Trophoblast cell (in vitro differentiated cells and primary cell): ENCODE data around the gene BRSK2.

Source experiments
- DNase-seq, 2 donors: peaks; one replicate each; pipeline ENCODE4 v3.0.0-alpha.2; 2016
- H2AFZ ChIP-seq: 2 replicates; pipeline ENCODE4 v1.6.1; 2013; ENCODE audit warnings: low read length, moderate library complexity, mild to moderate bottlenecking; ENCODE audit not compliant: insufficient read depth, poor library complexity
- H2AK5ac ChIP-seq: 2 replicates; pipeline ENCODE4 v1.6.1; 2013; ENCODE audit warnings: mild to moderate bottlenecking, low read length
- H2BK120ac ChIP-seq: 2 replicates; pipeline ENCODE4 v1.6.1; 2013; ENCODE audit warnings: low read length, mild to moderate bottlenecking, moderate library complexity; ENCODE audit not compliant: insufficient read depth, poor library complexity
- H2BK12ac ChIP-seq: 2 replicates; pipeline ENCODE4 v1.6.1; 2013; ENCODE audit warnings: mild to moderate bottlenecking, low read length, moderate library complexity
- H2BK5ac ChIP-seq: 2 replicates; pipeline ENCODE4 v1.6.1; 2013; ENCODE audit warnings: low read length, low read depth, moderate library complexity, mild to moderate bottlenecking; ENCODE audit not compliant: poor library complexity
- H3K14ac ChIP-seq: 2 replicates; pipeline ENCODE4 v1.6.1; 2013; ENCODE audit warnings: mild to moderate bottlenecking, low read length
- H3K18ac ChIP-seq: 2 replicates; pipeline ENCODE4 v1.6.1; 2013; ENCODE audit warnings: mild to moderate bottlenecking, low read length
- H3K23ac ChIP-seq: 2 replicates; pipeline ENCODE4 v1.6.1; 2013; ENCODE audit warnings: low read length
- H3K27ac ChIP-seq: 2 replicates; pipeline ENCODE4 v1.5.1; 2013; ENCODE audit warnings: low read depth, mild to moderate bottlenecking, inconsistent platforms, low read length, moderate library complexity
- H3K27me3 ChIP-seq: 2 replicates; pipeline ENCODE4 v1.6.1; 2013; ENCODE audit warnings: inconsistent platforms, mild to moderate bottlenecking, low read length, moderate library complexity; ENCODE audit not compliant: insufficient read depth
- H3K36me3 ChIP-seq, 2 experiments: 1 replicate in 1 of 2; 2 replicates in 1 of 2; pipeline ENCODE4 v1.6.1; 2013; ENCODE audit warnings: low read length in 2 of 2, mild to moderate bottlenecking in 2 of 2, moderate library complexity in 1 of 2; ENCODE audit not compliant: insufficient read depth in 2 of 2, control insufficient read depth in 1 of 2
- H3K4ac ChIP-seq: 2 replicates; pipeline ENCODE4 v1.6.1; 2013; ENCODE audit warnings: low read depth, mild to moderate bottlenecking, low read length, moderate library complexity
- H3K4me1 ChIP-seq, 2 experiments: 1 replicate in 1 of 2; 2 replicates in 1 of 2; pipeline ENCODE4 v1.6.1; 2013; ENCODE audit warnings: low read length in 2 of 2, mild to moderate bottlenecking in 2 of 2, moderate library complexity in 1 of 2; ENCODE audit not compliant: insufficient read depth in 2 of 2, control insufficient read depth in 1 of 2
- H3K4me2 ChIP-seq: 2 replicates; pipeline ENCODE4 v1.6.1; 2013; ENCODE audit warnings: inconsistent platforms, mild to moderate bottlenecking, low read length, moderate library complexity
- H3K4me3 ChIP-seq: 2 replicates; pipeline ENCODE4 v1.5.1; 2013; ENCODE audit warnings: mild to moderate bottlenecking, low read depth, low read length, inconsistent platforms
- H3K79me1 ChIP-seq: one replicate; pipeline ENCODE4 v1.6.1; 2013; ENCODE audit warnings: low read length
- H3K79me2 ChIP-seq: 2 replicates; pipeline ENCODE4 v1.6.1; 2013; ENCODE audit warnings: low read length, mild to moderate bottlenecking; ENCODE audit not compliant: control insufficient read depth, insufficient read depth, poor library complexity
- H3K9ac ChIP-seq: 2 replicates; pipeline ENCODE4 v1.6.1; 2013; ENCODE audit warnings: mild to moderate bottlenecking, low read length
- H3K9me3 ChIP-seq: 2 replicates; pipeline ENCODE4 v1.6.1; 2013; ENCODE audit warnings: low read depth, mild to moderate bottlenecking, control low read depth, inconsistent platforms, low read length; ENCODE audit not compliant: insufficient read depth
- H4K12ac ChIP-seq: 2 replicates; pipeline ENCODE4 v1.6.1; 2013; ENCODE audit warnings: low read depth, mild to moderate bottlenecking, low read length, moderate library complexity
- H4K8ac ChIP-seq: 2 replicates; pipeline ENCODE4 v1.6.1; 2013; ENCODE audit warnings: low read depth, mild to moderate bottlenecking, low read length, moderate library complexity
- H4K91ac ChIP-seq: one replicate; pipeline ENCODE4 v1.6.1; 2013; ENCODE audit warnings: low read depth, mild to moderate bottlenecking, low read length, moderate library complexity
- WGBS: extraction: QIAGEN DNeasy Blood & Tissue Kit; methylation state at CpG from one replicate; pipeline ENCODE4 v1.1.7; 2013; ENCODE audit warnings: missing lambda C conversion rate; ENCODE audit not compliant: insufficient read length, insufficient coverage; ENCODE audit errors: extremely low coverage; 5-methylcytosine and 5-hydroxymethylcytosine counted together

The BRSK2 gene

DNA sequence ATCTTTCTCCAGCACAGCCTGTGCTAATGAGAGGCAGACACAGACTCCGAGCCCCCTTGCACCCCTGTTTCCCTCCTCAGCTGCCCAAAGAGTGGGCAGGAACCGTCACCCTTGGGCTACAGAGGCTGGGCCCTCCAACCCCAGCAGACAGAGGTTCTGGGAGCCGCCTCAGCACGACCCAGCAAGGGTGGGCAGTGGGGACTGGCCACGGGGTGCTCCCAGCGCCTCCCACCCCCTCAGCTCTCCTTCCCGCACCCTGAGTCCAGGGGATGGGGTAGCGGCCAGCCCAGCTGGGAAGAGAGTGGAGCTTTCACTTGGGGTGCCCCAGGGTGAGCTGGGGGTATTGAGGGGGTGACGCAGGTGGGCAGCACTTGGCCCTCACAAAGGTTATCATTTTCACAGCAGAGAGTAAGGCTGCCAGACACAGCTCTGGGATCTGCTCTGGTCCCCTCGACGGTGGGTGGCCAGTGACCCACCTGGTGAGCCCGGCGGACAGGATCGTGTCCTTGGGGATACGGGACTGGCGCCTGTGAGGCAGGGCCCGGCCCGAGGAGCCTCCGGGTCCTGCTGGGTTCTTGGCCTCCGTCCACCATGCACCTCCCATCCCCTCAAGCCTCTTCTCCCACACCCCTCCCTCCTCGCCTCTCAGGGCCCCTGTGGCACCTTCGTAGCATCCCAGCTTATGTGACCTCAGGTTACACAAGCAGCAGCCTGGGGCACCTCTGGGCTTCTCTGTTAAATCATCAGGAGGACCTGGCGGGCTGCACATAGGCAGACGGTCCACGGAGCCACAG lies 14.4 kb upstream of the BRSK2 start:
- H2AK5ac ChIP-seq, result no peak overlapping the region
- no peak overlapping the region for H3K9ac ChIP-seq
- no peak overlapping the region for H3K23ac ChIP-seq
- no peak overlapping the region for H4K12ac ChIP-seq
- no peak overlapping the region for H3K14ac ChIP-seq
- H4K91ac ChIP-seq, result no peak overlapping the region
- no peaks in the 10 kb centered on the region for H3K4me1 ChIP-seq
- no CpG with 5 or more reads among the region's 25 CpGs for WGBS
- H3K9me3 ChIP-seq, result peaks cover 22% of the 10 kb centered on the region
- no peak overlapping the region for H3K18ac ChIP-seq
- H2BK5ac ChIP-seq, result no peak overlapping the region
- H2BK12ac ChIP-seq, result no peak overlapping the region
- H4K8ac ChIP-seq, result no peak overlapping the region
- no peak overlapping the region for H3K4me3 ChIP-seq
- H2AFZ ChIP-seq, result no peak overlapping the region
- no peak for DNase-seq
- H3K79me1 ChIP-seq, result no peaks in the 10 kb centered on the region
- no peaks in the 10 kb centered on the region for H3K36me3 ChIP-seq
- no peak overlapping the region for H3K4ac ChIP-seq
- H3K79me2 ChIP-seq, result no peaks in the 10 kb centered on the region
- H3K27me3 ChIP-seq, result no peaks in the 10 kb centered on the region
- H3K27ac ChIP-seq, result no peak overlapping the region
- H2BK120ac ChIP-seq, result no peak overlapping the region
- no peak overlapping the region for H3K4me2 ChIP-seq

DNA sequence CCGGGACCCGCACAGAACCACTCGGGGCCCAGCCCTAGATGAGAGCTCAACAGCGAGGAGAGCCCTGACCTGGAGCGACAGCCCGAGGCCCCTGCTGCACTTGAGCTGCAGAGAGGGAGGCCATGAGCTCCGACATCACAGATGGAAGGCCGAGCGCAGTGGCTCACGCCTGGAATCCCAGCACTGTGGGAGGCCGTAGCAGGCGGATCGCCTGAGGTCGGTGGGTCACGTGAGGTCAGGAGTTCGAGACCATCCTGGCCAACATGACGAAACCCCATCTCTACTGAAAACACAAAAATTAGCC lies 13.8 kb upstream of the BRSK2 start:
- no peak overlapping the region for H3K9ac ChIP-seq
- H3K18ac ChIP-seq, result no peak overlapping the region
- H3K23ac ChIP-seq, result no peak overlapping the region
- H3K9me3 ChIP-seq, result peaks cover 19% of the 10 kb centered on the region
- H3K79me1 ChIP-seq, result no peaks in the 10 kb centered on the region
- H4K8ac ChIP-seq, result no peak overlapping the region
- H3K79me2 ChIP-seq, result no peaks in the 10 kb centered on the region
- no peak overlapping the region for H3K27ac ChIP-seq
- no peak overlapping the region for H2BK5ac ChIP-seq
- no peak overlapping the region for H3K4me3 ChIP-seq
- no peak overlapping the region for H2BK12ac ChIP-seq
- no peak overlapping the region for H3K4ac ChIP-seq
- no peak overlapping the region for H2AK5ac ChIP-seq
- no peak overlapping the region for H2AFZ ChIP-seq
- H3K27me3 ChIP-seq, result no peaks in the 10 kb centered on the region
- no peak overlapping the region for H4K12ac ChIP-seq
- H3K4me2 ChIP-seq, result no peak overlapping the region
- H3K14ac ChIP-seq, result no peak overlapping the region
- H3K4me1 ChIP-seq, result no peaks in the 10 kb centered on the region
- no peak for DNase-seq
- H2BK120ac ChIP-seq, result no peak overlapping the region
- no CpG with 5 or more reads among the region's 17 CpGs for WGBS
- H3K36me3 ChIP-seq, result no peaks in the 10 kb centered on the region
- no peak overlapping the region for H4K91ac ChIP-seq

DNA sequence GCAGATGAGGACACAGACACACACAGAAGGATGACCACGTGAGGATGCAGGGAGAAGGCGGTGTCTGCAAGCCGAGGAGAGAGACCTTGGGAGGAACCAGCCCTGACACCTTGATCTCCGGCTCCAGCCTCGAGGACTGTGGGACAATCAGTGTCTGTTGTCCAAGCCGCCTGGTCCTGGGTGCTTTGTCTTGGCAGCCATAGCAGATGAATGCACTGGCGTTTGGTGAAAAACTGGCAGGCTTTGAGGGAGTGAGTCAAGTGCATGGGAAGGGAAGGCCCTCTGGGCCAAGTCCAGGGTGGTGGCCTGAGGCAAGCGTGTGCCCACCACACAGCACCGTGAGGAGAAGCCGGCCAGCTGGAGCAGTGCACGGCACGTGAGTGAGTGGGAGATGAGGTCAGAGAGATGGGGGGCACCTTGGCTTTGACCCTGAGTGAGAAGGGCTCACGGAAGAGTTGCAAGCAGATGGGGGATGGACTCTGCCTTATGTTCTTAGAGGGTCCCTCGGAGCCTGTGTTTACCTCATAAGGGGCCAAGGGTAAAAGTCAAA lies 12.4 kb upstream of the BRSK2 start:
- H2AFZ ChIP-seq, result no peak overlapping the region
- H3K9me3 ChIP-seq, result peaks cover 13% of the 10 kb centered on the region
- H4K12ac ChIP-seq, result no peak overlapping the region
- H3K27me3 ChIP-seq, result no peaks in the 10 kb centered on the region
- H3K4ac ChIP-seq, result no peak overlapping the region
- H4K8ac ChIP-seq, result no peak overlapping the region
- H3K79me1 ChIP-seq, result no peaks in the 10 kb centered on the region
- no peak overlapping the region for H3K4me3 ChIP-seq
- no peak for DNase-seq
- no peak overlapping the region for H3K18ac ChIP-seq
- no peak overlapping the region for H3K4me2 ChIP-seq
- H3K36me3 ChIP-seq, result no peaks in the 10 kb centered on the region
- H2BK12ac ChIP-seq, result no peak overlapping the region
- no CpG with 5 or more reads among the region's 14 CpGs for WGBS
- no peaks in the 10 kb centered on the region for H3K79me2 ChIP-seq
- H2BK120ac ChIP-seq, result no peak overlapping the region
- no peak overlapping the region for H3K23ac ChIP-seq
- no peaks in the 10 kb centered on the region for H3K4me1 ChIP-seq
- no peak overlapping the region for H4K91ac ChIP-seq
- no peak overlapping the region for H3K9ac ChIP-seq
- no peak overlapping the region for H2AK5ac ChIP-seq
- no peak overlapping the region for H2BK5ac ChIP-seq
- H3K14ac ChIP-seq, result no peak overlapping the region
- H3K27ac ChIP-seq, result no peak overlapping the region

DNA sequence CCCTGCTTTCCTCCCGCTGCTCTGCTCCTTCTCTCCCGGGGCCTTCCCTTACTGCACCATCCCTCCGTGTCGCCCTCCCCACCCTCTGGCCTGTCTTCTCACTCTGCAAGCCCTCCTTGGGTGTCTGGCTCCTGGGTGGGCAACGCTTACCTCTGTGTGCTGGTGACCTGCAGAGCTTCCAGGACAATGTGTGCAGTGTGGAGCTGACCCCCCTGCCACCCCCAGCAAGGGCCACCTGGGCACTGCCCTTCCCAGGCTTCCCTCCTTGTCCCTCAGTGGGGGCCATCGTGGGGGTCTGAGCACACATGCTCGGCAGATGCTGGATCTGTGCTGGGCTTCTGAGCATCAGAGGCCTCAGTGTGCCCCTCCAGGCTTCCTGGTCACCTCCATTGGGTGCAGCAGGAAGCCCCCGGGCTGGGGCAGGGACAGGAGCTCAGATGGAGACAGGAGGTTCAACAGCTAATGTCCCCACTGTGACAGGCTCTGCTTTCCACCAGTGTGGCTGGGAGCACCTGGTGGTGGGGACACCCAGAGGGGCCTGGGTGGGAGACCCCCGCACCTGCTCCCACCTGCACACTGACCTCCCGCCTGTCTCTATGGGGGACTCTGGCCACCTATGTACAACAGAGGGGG lies 7.8 kb upstream of the BRSK2 start:
- no peak overlapping the region for H4K12ac ChIP-seq

More for the DNA sequence above, 7.8 kb upstream of the BRSK2 start:
- Histone ChIP-seq H3K27ac (no peak overlapping the region), H3K4me3 (no peak overlapping the region), H4K8ac (no peak overlapping the region), H2AK5ac (no peak overlapping the region), H3K79me1 (no peaks in the 10 kb centered on the region), H3K4me2 (no peak overlapping the region), H3K79me2 (no peaks in the 10 kb centered on the region), H2BK12ac (no peak overlapping the region), H3K4me1 (peaks cover 0 to 2% of the 10 kb centered on the region in 2 experiments), H2BK120ac (no peak overlapping the region), H3K9me3 (peaks cover 3% of the 10 kb centered on the region), H3K9ac (no peak overlapping the region), H2BK5ac (no peak overlapping the region), H4K91ac (no peak overlapping the region), H3K18ac (no peak overlapping the region), H3K4ac (no peak overlapping the region), H3K36me3 (no peaks in the 10 kb centered on the region), H2AFZ (no peak overlapping the region), H3K14ac (no peak overlapping the region), H3K27me3 (no peaks in the 10 kb centered on the region), H3K23ac (no peak overlapping the region)
- no CpG with 5 or more reads among the region's 10 CpGs for WGBS
- DNase-seq, result no peak
